HG03460 (cell line): ENCODE results near the gene MFAP3L.
"Not testable (repeated sequence)": the region's sequence is repeated elsewhere in the genome, so short reads cannot be mapped to it uniquely, and the experiment has no call there.

Experiments
- ATAC-seq: cut with Tn5 transposase; IDR thresholded peaks from one replicate; pipeline ENCODE4 v1.9.1; 2021; ENCODE audit not compliant: unreplicated experiment

The MFAP3L gene

DNA sequence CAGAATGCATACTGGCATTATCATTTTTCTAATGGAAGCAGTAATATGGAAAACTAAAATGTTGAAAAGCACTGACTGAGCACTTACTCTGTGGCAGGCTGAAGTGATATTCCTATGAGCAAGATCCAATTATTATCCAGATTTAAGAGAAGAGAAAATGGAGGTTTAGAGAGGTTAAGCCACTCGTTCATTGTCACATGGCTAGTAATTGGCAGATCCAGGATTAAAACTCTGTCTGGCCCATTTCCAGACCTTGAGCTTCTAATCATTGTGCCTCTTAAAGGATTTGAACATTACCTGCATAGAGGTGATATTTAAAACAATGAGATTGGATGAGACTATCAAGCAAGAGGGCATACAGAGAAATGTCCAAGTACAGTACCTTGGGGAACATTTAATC is 80.6 kb downstream of the MFAP3L start:
- no peak for ATAC-seq

DNA sequence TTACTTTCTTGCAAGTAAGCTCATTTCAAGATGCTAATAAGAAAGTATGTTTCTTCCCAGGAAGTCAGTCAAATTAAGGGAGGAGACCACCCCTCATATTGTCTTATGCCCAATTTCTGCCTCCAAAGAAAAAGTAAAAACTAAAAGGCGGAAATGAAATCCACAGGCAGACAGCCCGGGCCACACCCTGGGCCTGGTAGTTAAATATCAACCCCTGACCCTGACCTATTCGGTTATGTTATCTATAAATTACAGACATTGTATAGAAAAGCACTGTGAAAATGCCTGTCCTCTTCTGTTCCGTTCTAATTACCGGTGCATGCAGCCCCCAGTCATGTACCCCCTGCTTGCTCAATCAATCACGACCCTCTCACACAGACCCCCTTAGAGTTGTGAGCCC is 82.6 kb downstream of the MFAP3L start:
- ATAC-seq: not testable (repeated sequence)

DNA sequence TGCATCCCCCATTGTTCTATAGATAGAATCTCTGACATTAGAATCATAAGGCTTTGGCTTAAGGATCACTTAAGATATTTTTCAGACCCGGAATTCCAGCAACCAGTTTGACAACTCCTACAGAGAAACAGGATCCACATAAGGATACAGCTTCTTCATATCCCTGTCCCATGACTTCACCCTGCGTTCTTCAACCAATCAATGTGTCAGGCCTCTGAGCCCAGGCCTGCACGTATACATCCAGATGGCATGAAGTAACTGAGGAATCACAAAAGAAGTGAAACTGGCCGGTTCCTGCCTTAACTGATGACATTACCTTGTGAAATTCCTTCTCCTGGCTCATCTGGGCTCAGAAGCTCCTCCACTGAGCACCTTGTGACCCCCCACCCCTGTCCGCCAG is 85.1 kb downstream of the MFAP3L start:
- ATAC-seq: no peak

DNA sequence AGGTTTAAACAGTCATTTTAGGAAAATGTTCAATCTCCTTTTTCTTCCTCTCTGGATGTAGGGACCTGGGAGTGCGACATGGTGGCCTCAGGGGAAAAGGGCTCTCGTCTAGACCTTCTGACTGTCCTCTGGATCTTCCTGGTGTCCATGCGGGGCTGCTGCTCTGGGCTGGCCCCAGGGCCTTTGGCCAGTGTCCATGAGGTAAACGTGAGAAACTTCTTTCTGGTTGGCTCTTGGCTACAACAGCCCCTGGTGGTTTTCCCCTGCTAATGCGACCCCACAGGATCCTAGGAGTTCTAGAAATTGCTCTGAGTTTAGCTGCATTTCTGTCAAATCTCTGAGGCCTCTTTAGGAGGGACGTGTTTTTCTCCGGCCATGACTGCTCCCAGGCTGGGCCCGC is 85.7 kb downstream of the MFAP3L start:
- no peak for ATAC-seq
